Neural progenitor cell (in vitro differentiated cells): ENCODE results near the gene AEN. TPM values are rescaled to one million over a fixed set of nuclear protein-coding genes. Genes with fewer than 3 reads are reported as not detected.

Experiments
- DNase-seq: peaks from one replicate; pipeline ENCODE4 v3.0.0-alpha.2; 2016; ENCODE audit warnings: low spot score
- H2AFZ ChIP-seq: fragments of 200-600 bp; sonication (generic); replicated peaks from 2 replicates; pipeline ENCODE4 v1.6.1; 2016; ENCODE audit warnings: antibody characterized with exemption
- H3F3A ChIP-seq: fragments of 200-600 bp; sonication (generic); 2 replicates; pipeline ENCODE4 v1.6.1; 2016; ENCODE audit warnings: antibody characterized with exemption, low read depth
- H3K27ac ChIP-seq: fragments of 200-600 bp; sonication (generic); 2 replicates; pipeline ENCODE4 v1.5.1; 2016; ENCODE audit warnings: mild to moderate bottlenecking
- H3K27me3 ChIP-seq: fragments of 200-600 bp; sonication (generic); 2 replicates; pipeline ENCODE4 v1.6.1; 2016; ENCODE audit warnings: mild to moderate bottlenecking, moderate library complexity
- H3K36me3 ChIP-seq: fragments of 200-600 bp; sonication (generic); 2 replicates; pipeline ENCODE4 v1.5.1; 2016
- H3K4me1 ChIP-seq: fragments of 200-600 bp; sonication (generic); 2 replicates; pipeline ENCODE4 v1.6.1; 2016; ENCODE audit warnings: mixed run types
- H3K4me2 ChIP-seq: fragments of 200-600 bp; sonication (generic); 2 replicates; pipeline ENCODE4 v1.6.1; 2016
- H3K4me3 ChIP-seq: fragments of 200-600 bp; sonication (generic); 2 replicates; pipeline ENCODE4 v1.5.1; 2016
- H3K79me2 ChIP-seq: fragments of 200-600 bp; sonication (generic); 2 replicates; pipeline ENCODE4 v1.6.1; 2016; ENCODE audit warnings: low read depth
- H3K9ac ChIP-seq: fragments of 200-600 bp; sonication (generic); 2 replicates; pipeline ENCODE4 v1.6.1; 2016
- H3K9me3 ChIP-seq: fragments of 200-600 bp; sonication (generic); 2 replicates; pipeline ENCODE4 v1.5.1; 2016; ENCODE audit warnings: low read depth
- H4K20me1 ChIP-seq: fragments of 200-600 bp; sonication (generic); 2 replicates; pipeline ENCODE4 v1.6.1; 2016; ENCODE audit warnings: low read depth
- H3K27ac Mint-ChIP-seq: 3 replicates; pipeline ENCODE4 v1.8.0; 2021; ENCODE audit warnings: mixed read lengths
- H3K27me3 Mint-ChIP-seq: 2 replicates; pipeline ENCODE4 v1.8.0; 2022; ENCODE audit warnings: low read depth, mild to moderate bottlenecking, inconsistent platforms, moderate library complexity, mixed read lengths; ENCODE audit not compliant: insufficient read depth
- H3K36me3 Mint-ChIP-seq: 3 replicates; pipeline ENCODE4 v1.8.0; 2021; ENCODE audit warnings: mixed read lengths
- H3K4me1 Mint-ChIP-seq: 3 replicates; pipeline ENCODE4 v1.8.0; 2021; ENCODE audit warnings: mixed read lengths
- H3K4me3 Mint-ChIP-seq: 3 replicates; pipeline ENCODE4 v1.8.0; 2021; ENCODE audit warnings: mild to moderate bottlenecking, moderate library complexity, mixed read lengths
- H3K9me3 Mint-ChIP-seq: 3 replicates; pipeline ENCODE4 v1.8.0; 2020; ENCODE audit warnings: mixed read lengths
- CTCF ChIP-seq: fragments of 200-600 bp; sonication (generic); IDR thresholded peaks from 2 replicates; pipeline ENCODE4 v1.5.1; 2017; ENCODE audit warnings: antibody characterized with exemption, mild to moderate bottlenecking
- EZH2 ChIP-seq: fragments of 200-600 bp; sonication (generic); IDR thresholded peaks from 2 replicates; pipeline ENCODE4 v1.6.1; 2017; ENCODE audit warnings: antibody characterized with exemption, mild to moderate bottlenecking, moderate library complexity
- EZH2phosphoT487 ChIP-seq: fragments of 200-600 bp; sonication (generic); IDR thresholded peaks from 2 replicates; pipeline ENCODE4 v1.6.1; 2017; ENCODE audit warnings: antibody characterized with exemption
- total RNA-seq: library from RNA; depleted of rRNA; stranded (reverse); fragments of >200 nt; gene quantifications from 2 replicates; pipeline ENCODE4 v1.2.3, GENCODE V29; 2015; ENCODE audit warnings: low replicate concordance

The AEN gene
- total RNA-seq, 1 donor from 2014 or later: 35.0 TPM

GRCh38 chr15:88654430-88655102, 33.4 kb downstream of the AEN start:
- H3K4me3 ChIP-seq: no peak overlapping the region

GRCh38 chr15:88655103-88655553, 34.0 kb downstream of the AEN start:
- Histone ChIP-seq H4K20me1 (no peaks in the 10 kb centered on the region), H3K4me3 (no peak overlapping the region), H3K79me2 (no peaks in the 10 kb centered on the region), H3K4me1 (no peaks in the 10 kb centered on the region), H3F3A (peaks cover 3% of the 10 kb centered on the region), H3K27me3 (no peaks in the 10 kb centered on the region), H2AFZ (no peak overlapping the region), H3K9ac (no peak overlapping the region), H3K27ac (no peak overlapping the region), H3K4me2 (no peak overlapping the region), H3K36me3 (no peaks in the 10 kb centered on the region), H3K9me3 (no peaks in the 10 kb centered on the region)
- no peak overlapping the region for H3K4me3 Mint-ChIP-seq
- TF ChIP-seq CTCF: no peak
- no peak for TF ChIP-seq EZH2
- TF ChIP-seq EZH2phosphoT487: no peak
- DNase-seq: no peak
- no peaks in the 10 kb centered on the region for H3K36me3 Mint-ChIP-seq
- H3K4me1 Mint-ChIP-seq: peaks cover 10% of the 10 kb centered on the region
- no peaks in the 10 kb centered on the region for H3K9me3 Mint-ChIP-seq
- no peak overlapping the region for H3K27ac Mint-ChIP-seq
- peaks cover 9% of the 10 kb centered on the region for H3K27me3 Mint-ChIP-seq

More at GRCh38 chr15:88654430-88655102, 33.4 kb downstream of the AEN start:
- H3K9ac ChIP-seq: no peak overlapping the region
- no peaks in the 10 kb centered on the region for H3K9me3 ChIP-seq
- TF ChIP-seq CTCF: no peak
- TF ChIP-seq EZH2: no peak
- TF ChIP-seq EZH2phosphoT487: no peak
- peaks cover 3% of the 10 kb centered on the region for H3F3A ChIP-seq
- Mint-ChIP-seq H3K9me3 (no peaks in the 10 kb centered on the region), H3K27me3 (peaks cover 9% of the 10 kb centered on the region), H3K4me3 (no peak overlapping the region), H3K27ac (no peak overlapping the region), H3K4me1 (peaks cover 13% of the 10 kb centered on the region), H3K36me3 (no peaks in the 10 kb centered on the region)
- no peak overlapping the region for H3K4me2 ChIP-seq
- H3K36me3 ChIP-seq: no peaks in the 10 kb centered on the region
- no peaks in the 10 kb centered on the region for H3K27me3 ChIP-seq
- no peaks in the 10 kb centered on the region for H3K79me2 ChIP-seq
- no peak overlapping the region for H3K27ac ChIP-seq
- H4K20me1 ChIP-seq: no peaks in the 10 kb centered on the region
- H2AFZ ChIP-seq: no peak overlapping the region
- DNase-seq: no peak
- H3K4me1 ChIP-seq: no peaks in the 10 kb centered on the region

- Mint-ChIP-seq H3K36me3 (no peaks in the 10 kb centered on the region), H3K27ac (no peak overlapping the region), H3K4me1 (peaks cover 10% of the 10 kb centered on the region), H3K27me3 (peaks cover 9% of the 10 kb centered on the region), H3K4me3 (no peak overlapping the region), H3K9me3 (no peaks in the 10 kb centered on the region)
- Histone ChIP-seq H3K4me3 (no peak overlapping the region), H3F3A (no peaks in the 10 kb centered on the region), H4K20me1 (no peaks in the 10 kb centered on the region), H3K27ac (no peak overlapping the region), H3K9me3 (no peaks in the 10 kb centered on the region), H3K4me1 (no peaks in the 10 kb centered on the region), H3K36me3 (no peaks in the 10 kb centered on the region), H3K9ac (no peak overlapping the region), H3K79me2 (no peaks in the 10 kb centered on the region), H2AFZ (no peak overlapping the region), H3K27me3 (no peaks in the 10 kb centered on the region), H3K4me2 (no peak overlapping the region)
- TF ChIP-seq EZH2phosphoT487: no peak
- no peak for TF ChIP-seq EZH2
- no peak for TF ChIP-seq CTCF
- no peak for DNase-seq
Observed at GRCh38 chr15:88655800-88656488, 34.8 kb downstream of the AEN start.
